H1 (cell line): ENCODE measurements around the gene CRY1. TPM values are rescaled to one million over a fixed set of nuclear protein-coding genes. Genes with fewer than 3 reads are reported as not detected.

Experiments used
- CTCF ChIA-PET: fragments of 300-600 bp; sonication (Branson Sonifier 250); formaldehyde crosslinking; loops from one replicate; lab custom pipeline; 2021; ENCODE audit not compliant: partially characterized antibody; lab: Charles Lee
- POLR2A ChIA-PET: fragments of 300-600 bp; sonication (Branson Sonifier 250); formaldehyde crosslinking; loops from one replicate; lab custom pipeline; 2021; ENCODE audit warnings: inconsistent platforms; ENCODE audit not compliant: partially characterized antibody; lab: Charles Lee
- DNase-seq, 2 experiments: peaks; one replicate each; pipeline versions ENCODE4 v3.0.0 to v3.0.0-alpha.2; 2010 to 2022; ENCODE audit warnings: low spot score in 2 of 2, low read depth in 1 of 2, mixed read lengths in 1 of 2
- FAIRE-seq: peaks from 2 replicates; lab custom pipeline; 2011; peaks lifted over from hg19 to GRCh38; lab: Jason Lieb, UNC
- H2AFZ ChIP-seq: 2 replicates; pipeline ENCODE4 v1.8.1; 2012; ENCODE audit warnings: low read length, inconsistent platforms
- H2AK5ac ChIP-seq: 2 replicates; pipeline ENCODE4 v1.6.1; 2013; ENCODE audit warnings: low read depth, low read length
- H2BK120ac ChIP-seq: replicated peaks from 2 replicates; pipeline ENCODE3; 2013; ENCODE audit warnings: low read depth, low read length, inconsistent platforms
- H2BK12ac ChIP-seq: 2 replicates; pipeline ENCODE4 v1.6.1; 2013; ENCODE audit warnings: low read depth, low read length
- H2BK15ac ChIP-seq: 2 replicates; pipeline ENCODE4 v1.6.1; 2013; ENCODE audit warnings: low read length
- H2BK20ac ChIP-seq: 2 replicates; pipeline ENCODE4 v1.6.1; 2013; ENCODE audit warnings: low read length
- H2BK5ac ChIP-seq: 2 replicates; pipeline ENCODE4 v1.6.1; 2013; ENCODE audit warnings: low read depth, low read length
- H3K14ac ChIP-seq: 2 replicates; pipeline ENCODE4 v1.6.1; 2013; ENCODE audit warnings: inconsistent platforms; ENCODE audit not compliant: insufficient read length
- H3K18ac ChIP-seq: 2 replicates; pipeline ENCODE4 v1.6.1; 2013; ENCODE audit warnings: low read length; ENCODE audit errors: extremely low read depth
- H3K23ac ChIP-seq: 2 replicates; pipeline ENCODE4 v1.6.1; 2013; ENCODE audit warnings: inconsistent platforms; ENCODE audit not compliant: insufficient read length
- H3K23me2 ChIP-seq: 2 replicates; pipeline ENCODE4 v1.6.1; 2013; ENCODE audit warnings: low read depth, low read length
- H3K27ac ChIP-seq: 2 replicates; pipeline ENCODE4 v1.6.1; 2011; ENCODE audit warnings: low read depth, low read length, inconsistent platforms
- H3K27me3 ChIP-seq, 4 experiments: replicated peaks in 1 of 4; 1 replicate in 1 of 4; 2 replicates in 3 of 4; pipeline versions ENCODE4 v1.6.1 to v1.8.1; 2011 to 2013; ENCODE audit warnings: low read length in 3 of 4, mild to moderate bottlenecking in 3 of 4, inconsistent platforms in 2 of 4, mixed read lengths in 2 of 4, moderate library complexity in 1 of 4; ENCODE audit not compliant: control insufficient read depth in 3 of 4, insufficient read depth in 3 of 4; ENCODE audit errors: extremely low read depth in 1 of 4
- H3K36me3 ChIP-seq, 4 experiments: 2 replicates each; pipeline versions ENCODE4 v1.6.1 to v1.8.1; 2011 to 2013; ENCODE audit warnings: mild to moderate bottlenecking in 4 of 4, low read length in 3 of 4, moderate library complexity in 2 of 4, control low read depth in 1 of 4, inconsistent platforms in 1 of 4; ENCODE audit not compliant: insufficient read depth in 4 of 4, control insufficient read depth in 2 of 4
- H3K4ac ChIP-seq: replicated peaks from 2 replicates; pipeline ENCODE3; 2013; ENCODE audit warnings: low read length, low read depth, mixed read lengths, inconsistent platforms; ENCODE audit not compliant: insufficient read length
- H3K4me1 ChIP-seq, 4 experiments: replicated peaks in 1 of 4; 1 replicate in 1 of 4; 2 replicates in 3 of 4; pipeline versions ENCODE4 v1.6.1 to v1.8.1; 2011 to 2013; ENCODE audit warnings: low read length in 3 of 4, inconsistent platforms in 2 of 4, mixed read lengths in 1 of 4; ENCODE audit not compliant: insufficient read depth in 4 of 4, control insufficient read depth in 3 of 4
- H3K4me2 ChIP-seq, 2 experiments: 2 replicates each; pipeline versions ENCODE4 v1.6.1 to v1.8.1; 2011 to 2013; ENCODE audit warnings: low read depth in 2 of 2, low read length in 2 of 2, control low read depth in 1 of 2, inconsistent platforms in 1 of 2, mild to moderate bottlenecking in 1 of 2; ENCODE audit not compliant: insufficient read depth in 1 of 2
- H3K4me3 ChIP-seq, 4 experiments: fragments of 200-600, 300-600 bp in 1 of 4; sonication (generic), shearing (Covaris generic), sonication (Bioruptor Twin) in 1 of 4; 2 replicates each; pipeline versions ENCODE4 v1.5.1 to v1.8.1; 2011 to 2016; ENCODE audit warnings: low read length in 4 of 4, low read depth in 3 of 4, control low read depth in 2 of 4, inconsistent platforms in 2 of 4, mild to moderate bottlenecking in 2 of 4, mixed read lengths in 1 of 4, moderate library complexity in 1 of 4; ENCODE audit not compliant: insufficient read depth in 2 of 4; ENCODE audit errors: extremely low read depth in 1 of 4
- H3K56ac ChIP-seq: replicated peaks from 2 replicates; pipeline ENCODE3; 2013; ENCODE audit warnings: low read depth, mild to moderate bottlenecking, mixed read lengths, low read length, inconsistent platforms; ENCODE audit not compliant: insufficient read length
- H3K79me1 ChIP-seq: 2 replicates; pipeline ENCODE4 v1.6.1; 2013; ENCODE audit warnings: low read depth, low read length, control low read depth
- H3K79me2 ChIP-seq, 2 experiments: 2 replicates each; pipeline versions ENCODE4 v1.6.1 to v1.8.1; 2012 to 2013; ENCODE audit warnings: low read length in 2 of 2, mild to moderate bottlenecking in 2 of 2, inconsistent platforms in 1 of 2; ENCODE audit not compliant: insufficient read depth in 2 of 2, control insufficient read depth in 1 of 2
- H3K9ac ChIP-seq, 4 experiments: replicated peaks in 1 of 4; 1 replicate in 1 of 4; 2 replicates in 3 of 4; pipeline versions ENCODE4 v1.6.1 to v1.8.1; 2011 to 2013; ENCODE audit warnings: low read depth in 3 of 4, low read length in 3 of 4, control low read depth in 2 of 4, mild to moderate bottlenecking in 2 of 4, moderate library complexity in 2 of 4, inconsistent platforms in 1 of 4; ENCODE audit errors: extremely low read depth in 1 of 4
- H3K9me3 ChIP-seq, 2 experiments: 2 replicates each; pipeline versions ENCODE4 v1.6.1 to v1.8.1; 2012 to 2013; ENCODE audit warnings: mild to moderate bottlenecking in 2 of 2, moderate library complexity in 2 of 2, control low read depth in 1 of 2, inconsistent platforms in 1 of 2, low read depth in 1 of 2, low read length in 1 of 2, mixed read lengths in 1 of 2; ENCODE audit not compliant: insufficient read depth in 2 of 2
- H4K20me1 ChIP-seq, 2 experiments: replicated peaks in 1 of 2; 2 replicates each; pipeline versions ENCODE3 to v1.8.1; 2011 to 2013; ENCODE audit warnings: inconsistent platforms in 2 of 2, low read length in 2 of 2, mild to moderate bottlenecking in 1 of 2; ENCODE audit not compliant: insufficient read depth in 2 of 2, control insufficient read depth in 1 of 2
- H4K5ac ChIP-seq: 2 replicates; pipeline ENCODE4 v1.6.1; 2013; ENCODE audit warnings: low read length, low read depth, mixed read lengths, inconsistent platforms; ENCODE audit not compliant: insufficient read length
- H4K8ac ChIP-seq: 2 replicates; pipeline ENCODE4 v1.8.0; 2013; ENCODE audit warnings: mild to moderate bottlenecking, moderate library complexity, low read length, inconsistent platforms; ENCODE audit not compliant: insufficient read depth; ENCODE audit errors: extremely low read depth
- H4K91ac ChIP-seq: replicated peaks from 2 replicates; pipeline ENCODE3; 2013; ENCODE audit warnings: low read length, mixed read lengths, inconsistent platforms; ENCODE audit not compliant: insufficient read length
- WGBS, 2 experiments: shearing (Covaris generic) in 1 of 2; methylation state at CpG; one replicate each; pipeline versions ENCODE4 v1.1.6 to v1.1.7; 2013 to 2015; ENCODE audit warnings: low lambda C conversion rate in 2 of 2, mixed read lengths in 2 of 2, inconsistent platforms in 1 of 2, low coverage in 1 of 2, missing lambda C conversion rate in 1 of 2; ENCODE audit not compliant: insufficient replicate concordance in 2 of 2, insufficient coverage in 1 of 2, insufficient read length in 1 of 2; ENCODE audit errors: extremely low coverage in 1 of 2, missing lambda C conversion rate in 1 of 2; 5-methylcytosine and 5-hydroxymethylcytosine counted together
- polyA plus RNA-seq, 7 experiments: library from polyadenylated mRNA; depleted of rRNA in 3 of 7; stranded (reverse) in 5 of 7; unstranded in 2 of 7; fragments of >200 nt in 5 of 7; fragments of 200-250 nt in 2 of 7; gene quantifications; 1 replicate in 5 of 7; 2 replicates in 1 of 7; 4 replicates in 1 of 7; pipeline versions ENCODE4 v1.2.1 to v1.2.3, GENCODE V29; 2011 to 2013; ENCODE audit warnings: missing spikeins in 2 of 7, mixed read lengths in 2 of 7
- total RNA-seq: library from RNA; stranded (reverse); fragmentation: NEBNext Ultra II Directional; extraction: Animal tissue kit (Norgen Biotek cat#: 25700); gene quantifications from 2 replicates; pipeline ENCODE4 v1.2.1, GENCODE V29; 2021

CRY1 gene
- total and polyA plus RNA-seq, 2 of the 8 experiments (the other 6 are each of a cell fraction or from before 2014, with no cell fraction given) = 13.6 to 25.1 TPM

GRCh38 chr12:107129315-107129930, 36.1 kb upstream of the CRY1 start:
- no peaks in the 10 kb centered on the region for H3K27me3 ChIP-seq
- FAIRE-seq = no peak
- H3K14ac ChIP-seq = no peak overlapping the region
- no peak overlapping the region for H3K18ac ChIP-seq
- no peak overlapping the region for H2BK15ac ChIP-seq
- H3K9me3 ChIP-seq = no peaks in the 10 kb centered on the region
- ChIA-PET POLR2A (interaction anchor here (0.6 kb wide), 1 partner anchor 268 kb away, joined by 3 read pairs; no protein-coding TSS in a partner anchor), CTCF (interaction anchor here (0.7 to 12.9 kb wide), 11 partner anchors 9 to 500 kb away, joined by 3 to 193 read pairs (median 7); a partner anchor contains a TSS)
- H2AK5ac ChIP-seq = no peak overlapping the region
- no peaks in the 10 kb centered on the region for H4K20me1 ChIP-seq
- no peak overlapping the region for H3K4me2 ChIP-seq
- no peaks in the 10 kb centered on the region for H3K79me1 ChIP-seq
- no peak overlapping the region for H2BK20ac ChIP-seq
- no peak overlapping the region for H4K91ac ChIP-seq
- H3K4ac ChIP-seq = no peak overlapping the region
- H3K36me3 ChIP-seq = no peaks in the 10 kb centered on the region
- H2BK12ac ChIP-seq = no peak overlapping the region
- H2BK120ac ChIP-seq = no peak overlapping the region
- no peak overlapping the region for H4K8ac ChIP-seq
- no peak for DNase-seq
- peaks cover 0 to 4% (median 0%) of the 10 kb centered on the region in 4 experiments; a peak in 1 of 7 replicates for H3K4me1 ChIP-seq
- no peak overlapping the region for H4K5ac ChIP-seq
- no peak overlapping the region for H3K9ac ChIP-seq
- no peak overlapping the region for H3K4me3 ChIP-seq
- no peak overlapping the region for H3K23ac ChIP-seq
- no peaks in the 10 kb centered on the region for H3K23me2 ChIP-seq
- H2BK5ac ChIP-seq = no peak overlapping the region
- H3K56ac ChIP-seq = no peak overlapping the region
- 88% methylated on average over 7 of the region's 7 CpGs; no CpG with 5 or more reads in 1 of the 2 experiments for WGBS, 2 experiments
- H3K79me2 ChIP-seq = no peaks in the 10 kb centered on the region
- H2AFZ ChIP-seq = no peak overlapping the region
- H3K27ac ChIP-seq = no peak overlapping the region
